ENCODE results near the gene HIPK3. TPM values are rescaled to one million over a fixed set of nuclear protein-coding genes. Genes with fewer than 3 reads are reported as not detected.

HIPK3 gene
- total RNA-seq, 1 donor from 2014 or later = 166 TPM

GRCh38 chr11:33376331-33377310 lies 119.4 kb downstream of the HIPK3 start:
- no peaks in the 10 kb centered on the region for H3K9me3 ChIP-seq
- H3K27ac ChIP-seq = no peak overlapping the region
- no peaks in the 10 kb centered on the region for H3K27me3 ChIP-seq
- intact Hi-C loops (cut with DNase I) = no loop called here
- no peak for DNase-seq (ENCODE audit: extremely low spot score in 2 of 2)
- TF ChIP-seq POLR2AphosphoS5 (IDR thresholded peaks at IDR 0.05; ENCODE audit: insufficient read depth in 1 of 2, low read depth in 1 of 2) (no peak), CTCF (IDR thresholded peaks at IDR 0.05) (no peak), POLR2A (IDR thresholded peaks at IDR 0.05) (no peak)
- no peaks in the 10 kb centered on the region for H3K36me3 ChIP-seq
- peak overlapping the region; percentile 25 to 47 for H3K4me3 ChIP-seq
- no peaks in the 10 kb centered on the region for H3K4me1 ChIP-seq

- Histone ChIP-seq H3K4me1 (no peaks in the 10 kb centered on the region), H3K4me3 (no peak overlapping the region), H3K27ac (no peak overlapping the region), H3K27me3 (no peaks in the 10 kb centered on the region), H3K36me3 (no peaks in the 10 kb centered on the region), H3K9me3 (no peaks in the 10 kb centered on the region)
- no peak for TF ChIP-seq CTCF (IDR thresholded peaks at IDR 0.05)
- no peak for TF ChIP-seq POLR2AphosphoS5 (IDR thresholded peaks at IDR 0.05; ENCODE audit: insufficient read depth in 1 of 2, low read depth in 1 of 2)
- TF ChIP-seq POLR2A (IDR thresholded peaks at IDR 0.05) = no peak
- intact Hi-C loops (cut with DNase I) = no loop called here
- no peak for DNase-seq (ENCODE audit: extremely low spot score in 2 of 2)
These were observed 120.5 kb downstream of the HIPK3 start for GRCh38 chr11:33377412-33378370.

GRCh38 chr11:33379947-33380346 lies 122.8 kb downstream of the HIPK3 start:
- no peaks in the 10 kb centered on the region for H3K27me3 ChIP-seq
- DNase-seq (ENCODE audit: extremely low spot score in 2 of 2) = no peak
- no peaks in the 10 kb centered on the region for H3K4me1 ChIP-seq
- H3K4me3 ChIP-seq = no peak overlapping the region
- TF ChIP-seq CTCF (IDR thresholded peaks at IDR 0.05) (no peak), POLR2A (IDR thresholded peaks at IDR 0.05) (no peak), POLR2AphosphoS5 (IDR thresholded peaks at IDR 0.05; ENCODE audit: insufficient read depth in 1 of 2, low read depth in 1 of 2) (no peak)
- intact Hi-C loops (cut with DNase I) = no loop called here
- no peaks in the 10 kb centered on the region for H3K36me3 ChIP-seq
- H3K9me3 ChIP-seq = no peaks in the 10 kb centered on the region
- H3K27ac ChIP-seq = no peak overlapping the region

GRCh38 chr11:33383075-33383919 lies 126.1 kb downstream of the HIPK3 start:
- intact Hi-C loops (cut with DNase I) = no loop called here
- Histone ChIP-seq H3K27ac (no peak overlapping the region), H3K4me3 (no peak overlapping the region), H3K4me1 (no peaks in the 10 kb centered on the region), H3K27me3 (no peaks in the 10 kb centered on the region), H3K36me3 (no peaks in the 10 kb centered on the region), H3K9me3 (no peaks in the 10 kb centered on the region)
- TF ChIP-seq CTCF (IDR thresholded peaks at IDR 0.05) (no peak), POLR2AphosphoS5 (IDR thresholded peaks at IDR 0.05; ENCODE audit: insufficient read depth in 1 of 2, low read depth in 1 of 2) (no peak), POLR2A (IDR thresholded peaks at IDR 0.05) (no peak)
- no peak for DNase-seq (ENCODE audit: extremely low spot score in 2 of 2)

All from vagina (tissue), 2 donors.